ENCODE measurements around the gene OR10H2. TPM values are rescaled to one million over a fixed set of nuclear protein-coding genes. Genes with fewer than 3 reads are reported as not detected.

OR10H2 gene
- total and polyA plus RNA-seq, 7 donors, result not detected

DNA sequence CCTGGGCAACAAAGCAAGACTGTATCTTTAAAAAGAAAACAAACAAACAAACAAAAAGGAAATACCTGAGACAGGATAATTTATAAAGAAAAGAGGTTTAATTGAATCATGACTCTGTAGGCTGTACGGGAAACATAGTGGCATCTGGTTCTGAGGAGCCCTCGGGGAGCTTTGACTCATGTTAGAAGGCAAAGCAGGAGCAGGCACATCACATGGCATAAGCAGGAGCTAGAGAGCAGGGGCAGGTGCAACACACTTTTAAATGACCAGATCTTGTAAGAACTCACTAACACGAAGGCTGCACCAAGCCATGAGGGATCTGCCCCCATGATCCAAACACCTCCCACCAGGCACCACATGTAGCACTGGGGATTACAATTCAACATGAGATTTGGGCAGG lies 13.2 kb upstream of the OR10H2 start:
- Histone ChIP-seq H3K4me1 (no peaks in the 10 kb centered on the region), H3K27me3 (ENCODE audit: insufficient read depth in 3 of 3, low read length in 2 of 3) (no peaks in the 10 kb centered on the region), H3K36me3 (ENCODE audit: insufficient read depth in 1 of 2, low read depth in 1 of 2) (no peaks in the 10 kb centered on the region), H3K4me3 (no peak overlapping the region), H3K27ac (no peak overlapping the region), H3K9me3 (no peaks in the 10 kb centered on the region)
- WGBS, 3 donors, result 47 to 57% (median 54%) methylated on average over 3 of the region's 3 CpGs
- TF ChIP-seq, protein P1, sequence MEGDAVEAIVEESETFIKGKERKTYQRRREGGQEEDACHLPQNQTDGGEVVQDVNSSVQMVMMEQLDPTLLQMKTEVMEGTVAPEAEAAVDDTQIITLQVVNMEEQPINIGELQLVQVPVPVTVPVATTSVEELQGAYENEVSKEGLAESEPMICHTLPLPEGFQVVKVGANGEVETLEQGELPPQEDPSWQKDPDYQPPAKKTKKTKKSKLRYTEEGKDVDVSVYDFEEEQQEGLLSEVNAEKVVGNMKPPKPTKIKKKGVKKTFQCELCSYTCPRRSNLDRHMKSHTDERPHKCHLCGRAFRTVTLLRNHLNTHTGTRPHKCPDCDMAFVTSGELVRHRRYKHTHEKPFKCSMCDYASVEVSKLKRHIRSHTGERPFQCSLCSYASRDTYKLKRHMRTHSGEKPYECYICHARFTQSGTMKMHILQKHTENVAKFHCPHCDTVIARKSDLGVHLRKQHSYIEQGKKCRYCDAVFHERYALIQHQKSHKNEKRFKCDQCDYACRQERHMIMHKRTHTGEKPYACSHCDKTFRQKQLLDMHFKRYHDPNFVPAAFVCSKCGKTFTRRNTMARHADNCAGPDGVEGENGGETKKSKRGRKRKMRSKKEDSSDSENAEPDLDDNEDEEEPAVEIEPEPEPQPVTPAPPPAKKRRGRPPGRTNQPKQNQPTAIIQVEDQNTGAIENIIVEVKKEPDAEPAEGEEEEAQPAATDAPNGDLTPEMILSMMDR (IDR thresholded peaks at IDR 0.05), result no peak
- ATAC-seq (no peak), DNase-seq (no peak)
- intact Hi-C loops (cut with DNase I), result no loop called here

DNA sequence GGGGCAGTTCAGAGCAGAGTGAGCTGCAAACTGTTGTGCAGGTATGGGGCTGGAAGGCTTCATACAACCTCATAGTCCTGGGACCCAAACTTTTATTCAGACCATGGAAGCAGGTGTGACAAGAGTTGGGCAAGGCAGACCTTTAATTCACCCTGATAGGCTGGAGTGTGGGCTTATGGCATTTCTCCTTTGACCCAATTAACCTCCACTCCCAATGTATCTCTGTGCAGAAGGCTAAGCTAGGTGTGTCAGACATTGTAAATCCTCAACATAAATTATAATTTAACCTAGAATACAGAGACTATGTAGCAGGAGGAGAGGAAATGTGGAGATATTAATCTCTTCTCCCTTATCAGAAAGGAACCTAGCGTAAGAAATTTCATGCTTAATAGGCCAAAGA lies 12.2 kb upstream of the OR10H2 start:
- ATAC-seq, result no peak
- Histone ChIP-seq H3K27ac (no peak overlapping the region), H3K27me3 (ENCODE audit: insufficient read depth in 3 of 3, low read length in 2 of 3) (no peaks in the 10 kb centered on the region), H3K4me3 (no peak overlapping the region), H3K9me3 (no peaks in the 10 kb centered on the region), H3K4me1 (no peaks in the 10 kb centered on the region), H3K36me3 (ENCODE audit: insufficient read depth in 1 of 2, low read depth in 1 of 2) (no peaks in the 10 kb centered on the region)
- TF ChIP-seq, protein P1 (IDR thresholded peaks at IDR 0.05), result no peak
- intact Hi-C loops (cut with DNase I), result no loop called here
- no peak for DNase-seq
- 81 to 84% (median 81%) methylated on average over 1 of the region's 1 CpG for WGBS, 3 donors

DNA sequence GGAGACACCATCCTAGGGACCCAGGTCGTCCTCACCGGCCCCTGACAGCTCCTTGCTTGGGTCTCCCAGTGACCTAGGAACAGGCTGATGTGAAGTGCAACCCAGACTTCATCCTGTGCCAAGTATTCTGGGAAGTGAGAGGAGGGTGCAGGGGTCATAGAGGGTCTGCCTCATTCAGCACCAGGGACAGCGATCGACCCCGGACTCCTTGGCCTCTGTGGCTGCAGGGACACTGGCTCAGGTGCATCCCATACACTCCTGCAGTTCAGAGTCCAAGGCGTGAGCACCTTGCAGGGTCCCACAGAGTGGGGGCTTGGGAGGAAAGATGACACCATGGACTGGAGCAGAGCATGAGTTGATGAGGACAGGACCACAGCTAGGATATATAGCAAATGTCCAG lies 10.0 kb upstream of the OR10H2 start:
- H3K27me3 ChIP-seq (ENCODE audit: insufficient read depth in 3 of 3, low read length in 2 of 3), result peaks cover 0 to 1% (median 0%) of the 10 kb centered on the region in 3 donors
- ATAC-seq, result no peak

GRCh38 chr19:15721268-15721667 lies 6.6 kb upstream of the OR10H2 start:
- TF ChIP-seq, protein P1 (IDR thresholded peaks at IDR 0.05), result no peak
- Histone ChIP-seq H3K36me3 (ENCODE audit: insufficient read depth in 1 of 2, low read depth in 1 of 2) (no peaks in the 10 kb centered on the region), H3K4me1 (no peaks in the 10 kb centered on the region), H3K27me3 (ENCODE audit: insufficient read depth in 3 of 3, low read length in 2 of 3) (peaks cover 0 to 8% (median 1%) of the 10 kb centered on the region in 3 donors), H3K27ac (no peak overlapping the region), H3K9me3 (no peaks in the 10 kb centered on the region), H3K4me3 (no peak overlapping the region)
- ATAC-seq (no peak), DNase-seq (no peak)
- intact Hi-C loops (cut with DNase I), result no loop called here
- 74 to 82% (median 80%) methylated on average over 1 of the region's 1 CpG for WGBS, 3 donors

More for the DNA sequence above, 10.0 kb upstream of the OR10H2 start:
- no peak overlapping the region for H3K4me3 ChIP-seq
- intact Hi-C loops (cut with DNase I), result no loop called here
- no peak for DNase-seq
- TF ChIP-seq, protein P1 (IDR thresholded peaks at IDR 0.05), result no peak
- no peak overlapping the region for H3K27ac ChIP-seq
- no peaks in the 10 kb centered on the region for H3K36me3 ChIP-seq (ENCODE audit: insufficient read depth in 1 of 2, low read depth in 1 of 2)
- H3K9me3 ChIP-seq, result no peaks in the 10 kb centered on the region
- 9 to 23% (median 21%) methylated on average over 6 of the region's 6 CpGs for WGBS, 3 donors
- no peaks in the 10 kb centered on the region for H3K4me1 ChIP-seq

DNA sequence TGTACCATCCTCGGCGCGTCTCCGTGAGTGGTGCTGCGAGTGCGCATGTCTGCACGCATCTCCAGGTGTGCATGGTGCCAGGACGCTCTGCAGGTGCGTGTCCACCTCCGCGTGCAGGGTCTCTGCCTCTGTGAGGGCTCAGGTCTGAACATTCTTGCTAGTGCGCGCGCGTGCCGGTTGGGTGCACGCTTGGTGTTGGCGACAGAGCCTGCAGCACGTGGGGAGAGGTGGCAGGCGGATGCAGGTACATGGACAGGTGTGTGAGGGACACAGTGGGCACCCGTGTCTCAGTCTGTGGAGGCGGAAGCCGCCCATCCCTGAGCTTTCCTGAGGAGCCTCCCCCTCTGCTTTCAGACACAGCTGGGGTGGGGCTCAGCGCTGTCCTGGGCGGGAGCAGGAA lies 4.9 kb upstream of the OR10H2 start:
- H3K4me1 ChIP-seq, result no peaks in the 10 kb centered on the region
- TF ChIP-seq, protein P1 (IDR thresholded peaks at IDR 0.05), result no peak
- no peak overlapping the region for H3K4me3 ChIP-seq
- ATAC-seq (no peak), DNase-seq (no peak)
- H3K9me3 ChIP-seq, result no peaks in the 10 kb centered on the region
- intact Hi-C loops (cut with DNase I), result no loop called here
- 17 to 24% (median 20%) methylated on average over 25 of the region's 25 CpGs for WGBS, 3 donors
- no peaks in the 10 kb centered on the region for H3K36me3 ChIP-seq (ENCODE audit: insufficient read depth in 1 of 2, low read depth in 1 of 2)
- H3K27me3 ChIP-seq (ENCODE audit: insufficient read depth in 3 of 3, low read length in 2 of 3), result peaks cover 0 to 8% (median 1%) of the 10 kb centered on the region in 3 donors
- no peak overlapping the region for H3K27ac ChIP-seq

All from psoas muscle (tissue), 8 donors.